Activated naive CD8-positive, alpha-beta T cell (primary cell): ENCODE measurements around the gene RCHY1.
"Not testable (repeated sequence)": the region's sequence is repeated elsewhere in the genome, so short reads cannot be mapped to it uniquely, and the experiment has no call there.

Experiments
- H3K27ac Mint-ChIP-seq: one replicate; pipeline ENCODE4 v1.8.0; 2021; ENCODE audit warnings: mixed read lengths
- H3K27me3 Mint-ChIP-seq: one replicate; pipeline ENCODE4 v1.8.0; 2021; ENCODE audit warnings: mixed read lengths
- H3K36me3 Mint-ChIP-seq: one replicate; pipeline ENCODE4 v1.8.0; 2021; ENCODE audit warnings: mixed read lengths
- H3K4me1 Mint-ChIP-seq: one replicate; pipeline ENCODE4 v1.8.0; 2021; ENCODE audit warnings: low read depth, mixed read lengths
- H3K4me3 Mint-ChIP-seq: one replicate; pipeline ENCODE4 v1.8.0; 2021; ENCODE audit warnings: mild to moderate bottlenecking, mixed read lengths
- H3K9me3 Mint-ChIP-seq: one replicate; pipeline ENCODE4 v1.8.0; 2021; ENCODE audit warnings: low read depth, mixed read lengths

RCHY1 gene

DNA sequence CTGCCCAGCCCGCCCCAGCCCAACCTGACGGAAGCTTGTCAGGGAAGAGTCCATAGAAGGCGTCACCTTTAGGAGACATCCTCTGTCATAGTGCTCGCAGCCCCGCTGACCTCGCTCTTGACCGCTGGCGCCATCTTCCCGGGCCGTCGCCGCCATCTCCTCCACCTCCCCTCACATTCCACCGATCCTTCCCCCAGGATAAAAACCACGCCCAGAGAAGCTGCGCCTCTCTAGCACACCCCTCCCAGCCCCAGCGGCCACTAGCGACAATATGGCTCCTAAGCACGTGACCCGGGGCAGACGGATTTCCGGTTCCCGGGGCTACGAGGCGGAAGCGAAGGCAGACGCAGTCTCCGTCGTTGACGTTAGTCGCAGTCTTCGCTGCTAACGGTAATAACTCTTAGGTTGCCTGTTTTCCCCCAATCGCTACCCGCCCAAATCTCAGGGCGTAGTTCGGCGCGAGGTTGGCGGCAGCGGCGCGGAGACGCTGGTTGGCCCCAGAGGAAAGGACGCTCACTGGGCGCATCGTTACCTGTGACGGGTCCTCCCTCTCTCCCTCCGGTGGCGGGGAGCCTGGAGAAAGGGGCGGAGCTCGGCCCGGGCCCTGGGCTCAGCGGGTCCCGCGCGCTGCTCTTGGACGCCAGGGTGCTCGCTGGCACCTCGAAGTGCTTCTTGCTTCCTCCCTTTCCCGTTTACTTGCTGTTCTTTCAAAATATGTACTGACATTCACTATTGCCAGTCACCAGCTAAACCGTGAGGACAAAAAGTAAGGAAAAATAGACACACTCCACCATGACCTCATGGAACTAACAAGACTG lies at the start of gene RCHY1, which contains the start of gene THAP6:
RCHY1 (minus strand) TSS at position 273 of the 818 bp plus-strand sequence; CDS start at position 156, 117 bp downstream.
THAP6 (plus strand) TSS at position 343 of the 818 bp plus-strand sequence. CDS start 980 bp downstream, outside the sequence.
- Mint-ChIP-seq H3K27me3 (no peaks in the 10 kb centered on the region), H3K9me3 (no peaks in the 10 kb centered on the region), H3K36me3 (peaks cover 15% of the 10 kb centered on the region), H3K27ac (peak within 1 kb of the TSS; percentile 91), H3K4me1 (peaks cover 53% of the 10 kb centered on the region), H3K4me3 (no peak within 1 kb of the TSS)

DNA sequence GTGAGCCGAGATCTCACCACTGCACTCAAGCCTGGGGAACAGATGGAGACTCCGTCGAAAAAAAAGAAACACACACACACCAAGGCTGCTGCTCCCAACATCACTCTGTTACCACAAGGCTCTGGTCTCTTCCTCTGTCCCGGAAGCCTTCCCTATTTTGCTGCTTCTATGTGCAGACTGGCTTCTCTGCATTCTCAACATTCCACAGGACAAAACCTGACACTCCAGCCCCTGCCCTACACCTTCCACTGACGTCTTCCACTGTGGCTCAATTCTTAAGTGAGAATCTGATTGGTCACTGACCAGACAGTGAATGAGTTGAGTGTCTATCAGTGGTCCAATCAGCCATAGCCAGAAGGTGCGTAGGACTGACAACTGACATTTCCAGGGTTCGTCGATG lies 47.6 kb upstream of the RCHY1 start:
- Mint-ChIP-seq H3K9me3 (no peaks in the 10 kb centered on the region), H3K27me3 (peaks cover 5% of the 10 kb centered on the region), H3K27ac (no peak overlapping the region), H3K36me3 (no peaks in the 10 kb centered on the region), H3K4me3 (no peak overlapping the region), H3K4me1 (no peaks in the 10 kb centered on the region)

DNA sequence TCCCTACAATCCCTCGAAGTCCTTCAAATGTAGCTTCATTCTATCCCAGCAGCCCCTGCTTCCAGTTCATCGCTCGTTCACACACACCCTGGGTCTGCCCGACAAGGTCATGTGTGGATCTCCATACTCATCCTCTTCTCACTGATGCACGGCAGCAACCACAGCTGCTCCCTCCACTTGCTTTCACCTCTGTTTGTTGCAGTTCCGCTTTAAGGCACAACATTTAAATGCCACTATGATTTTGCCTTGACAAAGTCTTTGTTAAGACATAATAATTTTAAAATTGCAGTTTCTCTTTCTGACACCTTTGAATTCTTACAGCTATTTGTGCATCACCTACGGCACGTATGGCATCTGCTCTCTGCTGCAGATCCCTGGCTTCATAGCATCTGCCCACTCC lies 43.5 kb upstream of the RCHY1 start:
- no peaks in the 10 kb centered on the region for H3K4me1 Mint-ChIP-seq
- H3K36me3 Mint-ChIP-seq = no peaks in the 10 kb centered on the region
- no peak overlapping the region for H3K27ac Mint-ChIP-seq
- H3K27me3 Mint-ChIP-seq = peaks cover 7% of the 10 kb centered on the region
- H3K9me3 Mint-ChIP-seq = no peaks in the 10 kb centered on the region
- no peak overlapping the region for H3K4me3 Mint-ChIP-seq

DNA sequence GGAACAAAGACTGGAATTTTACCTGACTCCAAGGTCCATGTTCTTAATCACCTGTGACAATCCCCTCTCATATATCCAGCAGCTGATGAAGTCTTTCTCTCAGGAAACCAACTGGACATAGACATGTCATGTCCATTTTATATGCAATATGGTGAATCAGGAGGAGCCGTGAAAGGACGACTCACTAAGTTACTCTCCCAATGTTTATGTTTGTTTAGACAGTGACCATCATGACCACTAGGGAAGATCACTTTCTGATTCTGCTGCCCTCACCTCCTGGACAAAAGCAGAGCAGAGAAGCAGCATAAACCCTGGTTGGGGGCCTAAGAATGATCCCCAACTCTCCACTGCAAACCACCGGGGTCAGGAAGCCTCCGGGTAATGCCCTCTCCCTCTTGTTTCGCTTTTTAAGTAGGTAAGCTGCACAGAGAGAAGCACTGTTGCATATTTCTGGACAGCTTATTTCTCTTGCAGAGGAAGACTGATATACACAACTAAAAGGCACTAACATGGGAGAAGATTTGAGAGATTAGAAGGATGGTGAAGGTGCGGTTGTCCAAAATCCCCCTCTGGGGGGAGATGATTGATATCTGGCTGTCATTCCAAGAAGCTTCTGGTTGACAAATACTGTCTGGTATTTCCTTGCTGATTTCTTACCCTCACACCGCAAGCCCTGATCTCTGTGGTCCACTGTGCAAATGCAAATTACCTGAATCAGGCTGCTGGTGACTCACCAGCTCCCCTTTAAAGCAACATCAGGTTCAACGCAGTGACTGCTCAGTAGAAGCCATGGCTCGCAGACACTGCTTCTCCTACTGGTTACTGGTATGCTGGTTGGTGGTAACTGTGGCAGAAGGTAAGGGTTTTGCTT lies 41.3 kb upstream of the RCHY1 start, which contains the start of gene ODAPH:
ODAPH (plus strand) TSS at position 773 of the 871 bp plus-strand sequence; CDS start at position 790, 17 bp downstream.
- no peak within 1 kb of the TSS for H3K27ac Mint-ChIP-seq
- peaks cover 5% of the 10 kb centered on the region for H3K27me3 Mint-ChIP-seq
- no peaks in the 10 kb centered on the region for H3K9me3 Mint-ChIP-seq
- H3K4me1 Mint-ChIP-seq = no peaks in the 10 kb centered on the region
- no peak within 1 kb of the TSS for H3K4me3 Mint-ChIP-seq
- H3K36me3 Mint-ChIP-seq = no peaks in the 10 kb centered on the region

DNA sequence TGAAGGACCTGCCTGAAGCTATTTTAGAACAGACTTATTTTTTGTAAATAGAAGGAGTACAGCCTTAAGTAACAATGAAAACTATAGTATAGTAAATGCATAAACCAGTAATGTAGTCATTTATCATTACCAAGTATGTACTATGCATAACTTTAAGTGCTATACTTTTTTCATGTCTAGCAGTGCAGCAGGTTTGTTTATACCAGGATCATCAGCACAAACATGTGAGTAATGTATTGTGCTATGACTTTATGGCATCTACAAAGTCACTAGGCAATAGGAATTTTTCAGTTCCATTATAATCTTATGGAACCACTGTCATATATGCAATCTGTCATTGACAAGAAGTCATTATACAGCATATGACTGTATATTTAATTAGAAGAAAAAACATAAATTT lies 38.2 kb upstream of the RCHY1 start:
- H3K36me3 Mint-ChIP-seq = no peaks in the 10 kb centered on the region

DNA sequence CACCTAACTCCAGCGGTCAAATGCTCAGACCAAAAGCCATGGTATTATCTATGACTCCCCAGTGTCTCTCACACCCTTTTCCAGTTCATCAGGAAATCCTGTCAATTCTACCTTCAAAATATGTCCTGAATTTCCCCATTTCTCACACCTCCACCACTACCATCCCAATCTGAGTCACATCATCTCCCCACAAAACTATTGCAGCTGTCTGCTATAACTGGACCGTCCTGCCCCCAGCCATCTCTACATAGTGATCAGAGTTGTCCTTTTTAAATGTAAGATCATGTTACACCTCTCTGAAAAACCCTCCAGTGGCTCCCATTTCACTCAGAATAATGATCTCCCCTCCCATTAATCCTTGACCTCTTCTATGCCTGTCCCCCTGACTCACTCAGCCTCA lies 34.8 kb upstream of the RCHY1 start:
- H3K27ac Mint-ChIP-seq = no peak overlapping the region
- H3K9me3 Mint-ChIP-seq = no peaks in the 10 kb centered on the region
- no peaks in the 10 kb centered on the region for H3K4me1 Mint-ChIP-seq
- peaks cover 2% of the 10 kb centered on the region for H3K36me3 Mint-ChIP-seq
- no peaks in the 10 kb centered on the region for H3K27me3 Mint-ChIP-seq
- H3K4me3 Mint-ChIP-seq = no peak overlapping the region

More for the DNA sequence above, 38.2 kb upstream of the RCHY1 start:
- Mint-ChIP-seq H3K4me1 (no peaks in the 10 kb centered on the region), H3K27ac (no peak overlapping the region), H3K4me3 (no peak overlapping the region), H3K27me3 (peaks cover 3% of the 10 kb centered on the region), H3K9me3 (no peaks in the 10 kb centered on the region)

DNA sequence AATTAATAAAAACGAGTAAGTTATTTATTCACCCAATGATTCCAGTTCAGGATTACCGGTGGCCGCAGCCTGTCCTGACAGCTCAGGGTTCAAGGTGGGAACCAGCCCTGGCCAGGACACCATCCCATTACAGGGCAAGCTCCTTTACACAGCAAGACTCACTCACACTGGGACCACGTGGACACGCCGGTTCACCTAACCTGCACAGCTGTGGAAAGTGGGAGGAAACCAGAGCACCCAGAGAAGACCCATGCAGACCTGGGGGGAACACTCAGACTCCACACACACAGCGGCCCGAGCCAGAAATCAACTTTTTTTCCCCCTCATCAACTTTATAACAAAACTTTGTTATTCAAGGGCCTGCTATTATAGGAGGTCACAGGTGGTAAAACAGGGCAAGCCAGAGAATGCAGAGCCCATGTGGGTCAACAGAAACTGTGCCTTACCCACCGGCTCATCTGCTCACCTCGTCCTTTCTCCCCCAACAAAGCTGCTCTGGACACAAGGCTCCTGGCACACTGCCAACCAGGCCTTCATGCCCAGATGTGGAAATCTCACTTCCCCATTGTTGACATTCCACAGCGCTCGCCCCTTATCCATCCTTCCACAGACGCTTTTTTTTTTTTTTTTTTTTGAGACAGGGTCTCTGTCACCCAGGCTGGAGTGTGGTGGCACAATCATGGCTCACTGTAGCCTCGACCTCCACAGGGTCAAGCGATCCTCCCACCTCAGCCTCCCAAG lies 33.6 kb upstream of the RCHY1 start:
- H3K4me1 Mint-ChIP-seq = no peaks in the 10 kb centered on the region
- H3K36me3 Mint-ChIP-seq = peaks cover 10% of the 10 kb centered on the region
- no peaks in the 10 kb centered on the region for H3K27me3 Mint-ChIP-seq
- H3K9me3 Mint-ChIP-seq = no peaks in the 10 kb centered on the region
- H3K4me3 Mint-ChIP-seq = no peak overlapping the region
- no peak overlapping the region for H3K27ac Mint-ChIP-seq

DNA sequence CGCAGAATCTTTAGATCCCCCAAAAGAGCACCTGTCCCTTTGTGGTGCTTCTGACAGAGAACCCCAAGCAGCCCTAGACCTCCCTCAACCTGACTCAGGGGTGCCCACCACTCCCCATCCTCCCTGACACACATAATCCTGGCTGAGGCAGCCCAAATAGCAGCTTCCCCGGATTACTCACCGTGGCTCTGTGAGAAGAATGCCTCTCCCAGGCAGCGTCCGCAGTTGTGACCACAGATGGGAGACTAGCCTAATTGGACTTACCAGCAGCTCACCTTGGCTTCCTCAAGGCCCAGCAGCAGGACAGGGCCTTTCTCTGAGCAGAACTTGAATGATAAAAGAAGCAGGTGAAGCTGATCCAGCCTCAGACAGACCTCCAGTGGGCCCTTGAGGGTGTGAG lies 31.3 kb upstream of the RCHY1 start:
- Mint-ChIP-seq H3K27me3 (no peaks in the 10 kb centered on the region), H3K27ac (no peak overlapping the region), H3K4me1 (no peaks in the 10 kb centered on the region), H3K36me3 (peaks cover 11% of the 10 kb centered on the region), H3K4me3 (no peak overlapping the region), H3K9me3 (no peaks in the 10 kb centered on the region)

DNA sequence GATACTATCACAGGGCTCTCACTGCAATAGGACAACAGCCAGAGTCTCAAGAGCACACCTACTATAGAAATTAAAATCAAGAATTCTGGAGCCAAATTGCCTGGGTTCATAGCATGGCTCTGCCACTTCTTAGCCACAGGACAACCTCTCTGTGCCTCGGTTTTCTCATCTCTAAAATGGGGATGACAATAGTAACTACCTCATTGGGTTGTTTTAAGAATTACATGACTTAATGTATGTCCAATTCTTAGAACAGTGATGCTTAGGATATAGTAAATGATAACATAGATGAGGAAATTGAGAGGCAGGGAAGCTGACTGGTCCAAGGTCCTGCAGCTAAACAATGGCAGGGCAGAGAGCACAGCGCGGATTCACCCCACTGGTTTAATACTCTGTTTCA lies 30.7 kb upstream of the RCHY1 start:
- Mint-ChIP-seq H3K9me3 (no peaks in the 10 kb centered on the region), H3K36me3 (peaks cover 14% of the 10 kb centered on the region), H3K4me1 (no peaks in the 10 kb centered on the region), H3K27me3 (no peaks in the 10 kb centered on the region), H3K27ac (no peak overlapping the region), H3K4me3 (no peak overlapping the region)

DNA sequence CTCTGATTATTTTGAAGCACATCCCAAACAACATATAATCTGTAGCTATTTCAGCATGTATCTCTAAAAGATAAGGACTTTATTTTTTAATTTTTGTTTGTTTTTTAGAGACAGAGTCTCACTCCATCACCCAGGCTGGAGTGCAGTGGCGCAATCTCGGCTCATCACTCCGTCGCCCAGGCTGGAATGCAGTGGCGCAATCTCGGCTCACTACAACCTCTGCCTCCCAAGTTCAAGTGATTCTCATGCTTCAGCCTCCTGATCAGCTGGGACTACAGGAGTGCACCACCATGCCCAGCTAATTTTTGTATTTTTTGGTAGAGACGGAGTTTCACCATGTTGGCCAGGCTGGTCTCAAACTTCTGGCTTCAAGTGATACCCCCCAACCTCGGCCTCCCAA lies 30.0 kb upstream of the RCHY1 start:
- H3K27me3 Mint-ChIP-seq, H3K4me3 Mint-ChIP-seq, H3K9me3 Mint-ChIP-seq, H3K4me1 Mint-ChIP-seq, H3K27ac Mint-ChIP-seq: not testable (repeated sequence)
- H3K36me3 Mint-ChIP-seq = peaks cover 14% of the 10 kb centered on the region

DNA sequence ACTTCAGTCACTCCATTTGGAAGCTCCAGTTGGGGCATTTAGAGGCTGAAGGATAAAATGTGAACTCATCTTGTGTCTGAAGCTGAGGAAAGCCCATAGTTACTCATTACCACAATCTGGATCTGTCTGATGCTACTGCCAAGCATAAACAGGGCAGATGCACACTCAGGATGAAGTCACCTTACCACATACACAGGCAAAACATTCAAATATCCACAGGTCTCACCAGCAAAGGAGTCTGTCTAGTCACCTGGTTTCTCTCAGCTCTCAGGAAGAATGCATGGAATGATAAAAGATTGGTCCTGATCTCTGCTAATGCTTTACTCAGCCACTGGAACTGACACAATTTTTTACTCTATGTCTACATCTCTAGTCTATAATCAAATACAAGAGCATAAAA lies 28.6 kb upstream of the RCHY1 start:
- no peaks in the 10 kb centered on the region for H3K4me1 Mint-ChIP-seq
- H3K36me3 Mint-ChIP-seq = peaks cover 14% of the 10 kb centered on the region
- no peaks in the 10 kb centered on the region for H3K27me3 Mint-ChIP-seq
- no peak overlapping the region for H3K27ac Mint-ChIP-seq
- no peak overlapping the region for H3K4me3 Mint-ChIP-seq
- no peaks in the 10 kb centered on the region for H3K9me3 Mint-ChIP-seq

DNA sequence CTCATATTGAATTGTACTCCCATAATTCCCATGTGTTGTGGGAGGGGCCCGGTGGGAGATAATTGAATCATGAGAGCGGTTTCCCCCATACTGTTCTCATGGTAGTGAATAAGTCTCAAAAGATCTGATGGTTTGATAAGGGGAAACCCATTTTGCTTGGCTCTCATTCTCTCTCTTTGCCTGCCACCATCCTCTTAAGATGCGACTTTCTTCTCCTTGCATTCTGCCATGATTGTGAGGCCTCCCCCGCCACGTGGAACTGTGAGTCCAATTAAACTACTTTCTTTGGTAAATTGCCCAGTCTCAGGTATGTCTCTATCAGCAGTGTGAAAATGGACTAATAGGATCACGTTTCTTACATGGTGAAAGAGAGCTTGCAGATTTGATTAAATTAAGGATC lies 23.1 kb upstream of the RCHY1 start:
- not testable (repeated sequence) for H3K9me3 Mint-ChIP-seq, H3K4me1 Mint-ChIP-seq, H3K27me3 Mint-ChIP-seq, H3K27ac Mint-ChIP-seq, H3K4me3 Mint-ChIP-seq
- peaks cover 14% of the 10 kb centered on the region for H3K36me3 Mint-ChIP-seq

DNA sequence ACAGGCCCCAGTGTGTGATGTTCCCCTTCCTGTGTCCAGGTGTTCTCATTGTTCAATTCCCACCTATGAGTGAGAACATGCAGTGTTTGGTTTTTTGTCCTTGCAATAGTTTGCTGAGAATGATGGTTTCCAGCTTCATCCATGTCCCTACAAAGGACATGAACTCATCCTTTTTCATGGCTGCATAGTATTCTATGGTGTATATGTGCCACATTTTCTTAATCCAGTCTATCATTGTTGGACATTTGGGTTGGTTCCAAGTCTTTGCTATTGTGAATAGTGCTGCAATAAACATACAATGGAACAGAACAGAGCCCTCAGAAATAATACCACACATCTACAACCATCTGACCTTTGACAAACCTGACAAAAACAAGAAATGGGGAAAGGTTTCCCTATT lies 19.7 kb upstream of the RCHY1 start:
- H3K4me1 Mint-ChIP-seq, H3K27me3 Mint-ChIP-seq, H3K4me3 Mint-ChIP-seq, H3K27ac Mint-ChIP-seq: not testable (repeated sequence)
- H3K9me3 Mint-ChIP-seq = peaks cover 23% of the 10 kb centered on the region
- H3K36me3 Mint-ChIP-seq = peaks cover 32% of the 10 kb centered on the region

DNA sequence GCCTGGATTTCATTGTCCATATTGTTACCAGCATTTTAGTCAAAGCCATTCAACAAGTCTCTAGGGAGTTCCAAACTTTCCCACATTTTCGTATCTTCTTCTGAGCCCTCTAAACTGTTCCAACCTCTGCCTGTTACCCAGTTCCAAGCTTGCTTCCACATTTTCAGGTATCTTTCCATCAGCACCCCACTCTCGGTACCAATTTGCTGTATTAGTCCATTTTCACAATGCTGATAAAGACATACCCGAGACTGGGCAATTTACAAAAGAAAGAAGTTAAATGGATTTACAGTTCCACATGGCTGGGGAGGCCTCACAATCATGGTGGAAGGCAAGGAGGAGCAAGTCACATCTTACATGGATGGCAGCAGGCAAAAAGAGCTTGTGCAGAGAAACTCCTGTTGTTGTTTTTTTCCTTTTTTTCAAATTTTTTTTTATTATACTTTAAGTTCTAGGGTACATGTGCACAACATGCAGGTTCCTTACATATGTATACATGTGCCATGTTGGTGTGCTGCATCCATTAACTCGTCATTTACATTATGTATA lies 19.2 kb upstream of the RCHY1 start:
- H3K4me3 Mint-ChIP-seq, H3K27ac Mint-ChIP-seq, H3K4me1 Mint-ChIP-seq, H3K27me3 Mint-ChIP-seq: not testable (repeated sequence)
- Mint-ChIP-seq H3K36me3 (peaks cover 32% of the 10 kb centered on the region), H3K9me3 (peaks cover 23% of the 10 kb centered on the region)
